SK-N-MC (cell line): Measurements from ENCODE around the gene CFAP61.

ENCODE experiments used
- FOXP2 ChIP-seq: optimal IDR thresholded peaks from 2 replicates; pipeline ENCODE3; 2011; ENCODE audit warnings: mild to moderate bottlenecking, moderate library complexity; ENCODE audit not compliant: insufficient read depth; ENCODE audit errors: extremely low read length, control extremely low read depth
- POLR2AphosphoS5 ChIP-seq: IDR thresholded peaks from 2 replicates; pipeline ENCODE4 v1.6.1; 2012; ENCODE audit warnings: mild to moderate bottlenecking, low read depth, low read length, borderline replicate concordance

DNA sequence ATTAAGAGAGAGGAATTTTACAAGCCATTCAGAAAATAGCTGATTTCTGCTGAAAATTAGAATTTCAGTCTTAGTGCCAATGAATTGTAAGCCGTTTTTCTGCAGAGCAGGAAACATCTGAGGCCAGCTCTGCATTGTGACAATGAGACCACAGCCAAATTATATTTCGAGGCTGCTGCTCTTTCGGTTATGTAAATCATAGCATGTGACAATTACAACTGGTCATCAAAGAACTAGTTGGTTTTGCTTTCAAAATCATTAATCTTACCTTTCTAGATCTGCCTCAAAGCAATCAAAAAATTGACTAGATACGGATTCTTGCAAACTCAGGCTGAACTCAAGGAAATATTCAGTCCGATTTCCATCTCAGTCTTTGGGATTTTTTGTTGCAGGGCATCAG, 282.2 kb downstream of the CFAP61 start:
- no peak for TF ChIP-seq POLR2AphosphoS5
- TF ChIP-seq FOXP2, result no peak
